H9 (cell line): ENCODE data around the gene ADAMTS13. TPM values are rescaled to one million over a fixed set of nuclear protein-coding genes. Genes with fewer than 3 reads are reported as not detected.
A peak's percentile ranks its signal among the peaks of the same experiment; 100 is the strongest.

Source experiments
- DNase-seq: peaks from one replicate; pipeline ENCODE4 v3.0.0-alpha.2; 2017
- H2AFZ ChIP-seq: one replicate; pipeline ENCODE4 v1.6.1; 2013; ENCODE audit warnings: mild to moderate bottlenecking, low read length, control low read depth, moderate library complexity
- H2AK5ac ChIP-seq: 2 replicates; pipeline ENCODE4 v1.6.1; 2013; ENCODE audit warnings: low read length, control low read depth, mixed read lengths; ENCODE audit not compliant: insufficient read length
- H2BK120ac ChIP-seq: one replicate; pipeline ENCODE4 v1.6.1; 2013; ENCODE audit warnings: low read depth, mild to moderate bottlenecking, low read length, control low read depth, inconsistent platforms; ENCODE audit not compliant: poor library complexity, severe bottlenecking
- H2BK12ac ChIP-seq: 2 replicates; pipeline ENCODE4 v1.6.1; 2013; ENCODE audit warnings: low read length, control low read depth, mixed read lengths, low read depth; ENCODE audit not compliant: insufficient read length
- H2BK15ac ChIP-seq: 2 replicates; pipeline ENCODE4 v1.6.1; 2013; ENCODE audit warnings: low read depth, low read length, control low read depth
- H2BK20ac ChIP-seq: one replicate; pipeline ENCODE4 v1.6.1; 2013; ENCODE audit warnings: low read depth, mild to moderate bottlenecking, low read length, control low read depth, inconsistent platforms; ENCODE audit not compliant: poor library complexity, severe bottlenecking
- H2BK5ac ChIP-seq: 2 replicates; pipeline ENCODE4 v1.6.1; 2013; ENCODE audit warnings: low read length, control low read depth, mixed read lengths; ENCODE audit not compliant: insufficient read length
- H3K14ac ChIP-seq: 2 replicates; pipeline ENCODE4 v1.6.1; 2013; ENCODE audit warnings: low read length, control low read depth; ENCODE audit not compliant: insufficient read depth
- H3K18ac ChIP-seq: 2 replicates; pipeline ENCODE4 v1.6.1; 2013; ENCODE audit warnings: low read depth, mild to moderate bottlenecking, mixed read lengths, low read length, control low read depth; ENCODE audit not compliant: insufficient read length
- H3K23ac ChIP-seq: 2 replicates; pipeline ENCODE4 v1.6.1; 2013; ENCODE audit warnings: low read length, control low read depth, mixed read lengths, low read depth; ENCODE audit not compliant: insufficient read length
- H3K23me2 ChIP-seq: 2 replicates; pipeline ENCODE4 v1.6.1; 2013; ENCODE audit warnings: low read depth, mild to moderate bottlenecking, mixed read lengths, low read length, control low read depth; ENCODE audit not compliant: insufficient read length, poor library complexity, severe bottlenecking
- H3K27ac ChIP-seq: 2 replicates; pipeline ENCODE4 v1.5.1; 2013; ENCODE audit warnings: low read length, control low read depth, mixed read lengths, low read depth; ENCODE audit not compliant: insufficient read length
- H3K27me3 ChIP-seq: 2 replicates; pipeline ENCODE4 v1.6.1; 2013; ENCODE audit warnings: low read length, control low read depth, inconsistent platforms; ENCODE audit not compliant: insufficient read depth
- H3K4ac ChIP-seq: 2 replicates; pipeline ENCODE4 v1.6.1; 2013; ENCODE audit warnings: low read depth, mild to moderate bottlenecking, control low read depth, inconsistent platforms, low read length, moderate library complexity
- H3K4me1 ChIP-seq: 2 replicates; pipeline ENCODE4 v1.6.1; 2013; ENCODE audit warnings: low read length, control low read depth, inconsistent platforms; ENCODE audit not compliant: insufficient read depth
- H3K4me2 ChIP-seq: 2 replicates; pipeline ENCODE4 v1.6.1; 2013; ENCODE audit warnings: low read length, control low read depth, mixed read lengths; ENCODE audit not compliant: insufficient read length, insufficient read depth
- H3K56ac ChIP-seq: 2 replicates; pipeline ENCODE4 v1.6.1; 2013; ENCODE audit warnings: low read depth, mild to moderate bottlenecking, mixed read lengths, low read length, control low read depth; ENCODE audit not compliant: insufficient read length
- H3K79me1 ChIP-seq: 2 replicates; pipeline ENCODE4 v1.6.1; 2013; ENCODE audit warnings: low read depth, mild to moderate bottlenecking, moderate library complexity, low read length, control low read depth, inconsistent platforms; ENCODE audit not compliant: insufficient read depth, poor library complexity, severe bottlenecking
- H3K79me2 ChIP-seq: 2 replicates; pipeline ENCODE4 v1.6.1; 2013; ENCODE audit warnings: low read length, control low read depth, inconsistent platforms; ENCODE audit not compliant: insufficient read depth
- H3K9ac ChIP-seq: 2 replicates; pipeline ENCODE4 v1.6.1; 2013; ENCODE audit warnings: low read length, control low read depth, mixed read lengths; ENCODE audit not compliant: insufficient read length; ENCODE audit errors: extremely low read depth
- H3K9me3 ChIP-seq: one replicate; pipeline ENCODE4 v1.6.1; 2013; ENCODE audit warnings: low read depth, low read length, inconsistent platforms; ENCODE audit not compliant: control insufficient read depth
- H3T11ph ChIP-seq: one replicate; pipeline ENCODE4 v1.6.1; 2013; ENCODE audit warnings: mild to moderate bottlenecking, low read length, control low read depth, inconsistent platforms
- H4K20me1 ChIP-seq: one replicate; pipeline ENCODE4 v1.6.1; 2013; ENCODE audit not compliant: control insufficient read depth, insufficient read length, insufficient read depth
- H4K5ac ChIP-seq: 2 replicates; pipeline ENCODE4 v1.6.1; 2013; ENCODE audit warnings: low read depth, mild to moderate bottlenecking, mixed read lengths, low read length, control low read depth; ENCODE audit not compliant: insufficient read length
- H4K8ac ChIP-seq: replicated peaks from 2 replicates; pipeline ENCODE4 v1.6.1; 2013; ENCODE audit warnings: low read length, control low read depth, mixed read lengths, low read depth; ENCODE audit not compliant: insufficient read length
- H4K91ac ChIP-seq: 2 replicates; pipeline ENCODE4 v1.6.1; 2013; ENCODE audit warnings: low read depth, mild to moderate bottlenecking, moderate library complexity, mixed read lengths, low read length, control low read depth; ENCODE audit not compliant: insufficient read length
- H3K27ac Mint-ChIP-seq, 3 experiments: 2 replicates in 2 of 3; 3 replicates in 1 of 3; pipeline ENCODE4 v1.8.0; 2020 to 2021; ENCODE audit warnings: mixed read lengths in 3 of 3, mild to moderate bottlenecking in 1 of 3, moderate library complexity in 1 of 3
- H3K27me3 Mint-ChIP-seq: 2 replicates; pipeline ENCODE4 v1.8.0; 2021; ENCODE audit warnings: low read depth, mild to moderate bottlenecking, moderate library complexity, mixed read lengths
- H3K36me3 Mint-ChIP-seq, 3 experiments: 2 replicates in 2 of 3; 3 replicates in 1 of 3; pipeline ENCODE4 v1.8.0; 2020 to 2021; ENCODE audit warnings: low read depth in 3 of 3, mixed read lengths in 3 of 3; ENCODE audit not compliant: insufficient read depth in 1 of 3
- H3K4me1 Mint-ChIP-seq, 2 experiments: 2 replicates each; pipeline ENCODE4 v1.8.0; 2020; ENCODE audit warnings: mixed read lengths in 2 of 2
- H3K4me3 Mint-ChIP-seq, 2 experiments: 2 replicates in 1 of 2; 3 replicates in 1 of 2; pipeline ENCODE4 v1.8.0; 2020 to 2021; ENCODE audit warnings: mild to moderate bottlenecking in 2 of 2, mixed read lengths in 2 of 2, moderate library complexity in 1 of 2
- H3K9me3 Mint-ChIP-seq, 2 experiments: 2 replicates in 1 of 2; 3 replicates in 1 of 2; pipeline ENCODE4 v1.8.0; 2020; ENCODE audit warnings: mild to moderate bottlenecking in 2 of 2, mixed read lengths in 2 of 2, moderate library complexity in 1 of 2
- CTCF ChIP-seq: fragments of 200-600 bp; sonication (generic); conservative IDR thresholded peaks from 3 replicates; pipeline ENCODE4 v1.8.0; 2021; ENCODE audit warnings: antibody characterized with exemption, mild to moderate bottlenecking
- WGBS: extraction: QIAGEN DNeasy Blood & Tissue Kit; methylation state at CpG from one replicate; pipeline ENCODE4 v1.1.7; 2013; ENCODE audit warnings: missing lambda C conversion rate, low lambda C conversion rate, mixed read lengths; ENCODE audit not compliant: insufficient read length; ENCODE audit errors: extremely low coverage; 5-methylcytosine and 5-hydroxymethylcytosine counted together
- total RNA-seq: library from RNA; stranded (reverse); gene quantifications from 2 replicates; pipeline ENCODE4 v1.2.1, GENCODE V29; 2021

Gene ADAMTS13
- total RNA-seq, 1 experiment from 2014 or later = 8.8 TPM

- no CpG with 5 or more reads among the region's 19 CpGs for WGBS
- H3K4me1 Mint-ChIP-seq = 0 out of 4 replicates have a peak, but pooled peaks cover 0 to 2% of the 10 kb centered on the region in 2 experiments
- Histone ChIP-seq H2BK15ac (no peak overlapping the region), H3K23me2 (no peaks in the 10 kb centered on the region), H3T11ph (no peak overlapping the region), H2AK5ac (no peak overlapping the region), H3K79me2 (no peaks in the 10 kb centered on the region), H3K4me2 (no peak overlapping the region), H4K20me1 (no peaks in the 10 kb centered on the region), H2BK12ac (no peak overlapping the region), H3K18ac (no peak overlapping the region), H2BK5ac (no peak overlapping the region), H4K5ac (no peak overlapping the region), H4K91ac (no peak overlapping the region), H3K14ac (no peak overlapping the region; the same call in 1 of the 2 replicates), H3K4ac (no peak overlapping the region), H3K9me3 (no peaks in the 10 kb centered on the region), H2BK120ac (no peak overlapping the region), H3K27ac (no peak overlapping the region), H3K9ac (no peak overlapping the region), H4K8ac (no peak overlapping the region), H3K4me1 (no peaks in the 10 kb centered on the region), H3K56ac (no peak overlapping the region), H3K79me1 (no peaks in the 10 kb centered on the region), H2AFZ (no peak overlapping the region), H2BK20ac (no peak overlapping the region), H3K23ac (no peak overlapping the region), H3K27me3 (no peaks in the 10 kb centered on the region)
- TF ChIP-seq CTCF = no peak
- H3K4me3 Mint-ChIP-seq = peak overlapping the region in 1 of 2 experiments; percentile 10; a peak in 2 of 5 replicates
- DNase-seq = no peak
- H3K27me3 Mint-ChIP-seq = no peaks in the 10 kb centered on the region; the same call in 1 of the 2 replicates
- H3K9me3 Mint-ChIP-seq = no peaks in the 10 kb centered on the region
- H3K27ac Mint-ChIP-seq = no peak overlapping the region; a peak in 1 of 7 replicates
- no peaks in the 10 kb centered on the region for H3K36me3 Mint-ChIP-seq
Observed at GRCh38 chr9:133489253-133490190, 67.4 kb downstream of the ADAMTS13 start.
